ENCODE measurements around the gene CDK10.
"Not testable (repeated sequence)": the region's sequence is repeated elsewhere in the genome, so short reads cannot be mapped to it uniquely, and the experiment has no call there.

- TF ChIP-seq POLR2AphosphoS5 (IDR thresholded peaks at IDR 0.05; ENCODE audit: insufficient read depth in 1 of 2, low read depth in 1 of 2); CTCF (IDR thresholded peaks at IDR 0.05): not testable (repeated sequence)
Measured at GRCh38 chr16:89671565-89671964, 14.9 kb upstream of the CDK10 start.
